Measurements from ENCODE around the gene DENND6B. TPM values are rescaled to one million over a fixed set of nuclear protein-coding genes. Genes with fewer than 3 reads are reported as not detected.

The DENND6B gene
- total RNA-seq, 1 donor from 2014 or later = 32.1 TPM

DNA sequence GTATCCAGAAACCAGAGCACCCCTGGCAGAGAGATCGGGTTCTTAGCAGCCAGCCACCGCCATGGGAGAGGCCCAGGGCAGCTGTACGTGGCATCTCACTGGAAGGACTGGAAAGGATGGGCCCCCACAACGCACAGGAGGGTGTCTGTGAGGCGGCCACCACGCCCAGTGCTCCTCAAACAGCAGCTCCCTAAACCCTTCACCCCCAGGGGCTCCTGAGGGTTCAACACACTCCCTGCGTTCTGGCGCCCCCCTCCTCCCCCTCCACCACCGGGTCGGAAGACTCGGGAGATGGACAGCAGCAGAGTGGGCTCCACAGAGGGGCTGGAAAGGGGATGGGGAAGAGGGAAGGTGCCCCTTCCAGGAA lies 66.4 kb downstream of the DENND6B start:
- no peak for DNase-seq
- TF ChIP-seq, protein P1, sequence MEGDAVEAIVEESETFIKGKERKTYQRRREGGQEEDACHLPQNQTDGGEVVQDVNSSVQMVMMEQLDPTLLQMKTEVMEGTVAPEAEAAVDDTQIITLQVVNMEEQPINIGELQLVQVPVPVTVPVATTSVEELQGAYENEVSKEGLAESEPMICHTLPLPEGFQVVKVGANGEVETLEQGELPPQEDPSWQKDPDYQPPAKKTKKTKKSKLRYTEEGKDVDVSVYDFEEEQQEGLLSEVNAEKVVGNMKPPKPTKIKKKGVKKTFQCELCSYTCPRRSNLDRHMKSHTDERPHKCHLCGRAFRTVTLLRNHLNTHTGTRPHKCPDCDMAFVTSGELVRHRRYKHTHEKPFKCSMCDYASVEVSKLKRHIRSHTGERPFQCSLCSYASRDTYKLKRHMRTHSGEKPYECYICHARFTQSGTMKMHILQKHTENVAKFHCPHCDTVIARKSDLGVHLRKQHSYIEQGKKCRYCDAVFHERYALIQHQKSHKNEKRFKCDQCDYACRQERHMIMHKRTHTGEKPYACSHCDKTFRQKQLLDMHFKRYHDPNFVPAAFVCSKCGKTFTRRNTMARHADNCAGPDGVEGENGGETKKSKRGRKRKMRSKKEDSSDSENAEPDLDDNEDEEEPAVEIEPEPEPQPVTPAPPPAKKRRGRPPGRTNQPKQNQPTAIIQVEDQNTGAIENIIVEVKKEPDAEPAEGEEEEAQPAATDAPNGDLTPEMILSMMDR (IDR thresholded peaks at IDR 0.05; ENCODE audit: partially characterized antibody, unreplicated experiment) = no peak
- Mint-ChIP-seq H3K9me3 (ENCODE audit: unreplicated experiment) (no peaks in the 10 kb centered on the region), H3K27me3 (ENCODE audit: unreplicated experiment) (peaks cover 10% of the 10 kb centered on the region), H3K36me3 (ENCODE audit: unreplicated experiment) (no peaks in the 10 kb centered on the region), H3K27ac (ENCODE audit: unreplicated experiment) (no peak overlapping the region), H3K4me3 (ENCODE audit: unreplicated experiment) (peak overlapping the region; percentile 76), H3K4me1 (ENCODE audit: low read depth, unreplicated experiment) (no peaks in the 10 kb centered on the region)

DNA sequence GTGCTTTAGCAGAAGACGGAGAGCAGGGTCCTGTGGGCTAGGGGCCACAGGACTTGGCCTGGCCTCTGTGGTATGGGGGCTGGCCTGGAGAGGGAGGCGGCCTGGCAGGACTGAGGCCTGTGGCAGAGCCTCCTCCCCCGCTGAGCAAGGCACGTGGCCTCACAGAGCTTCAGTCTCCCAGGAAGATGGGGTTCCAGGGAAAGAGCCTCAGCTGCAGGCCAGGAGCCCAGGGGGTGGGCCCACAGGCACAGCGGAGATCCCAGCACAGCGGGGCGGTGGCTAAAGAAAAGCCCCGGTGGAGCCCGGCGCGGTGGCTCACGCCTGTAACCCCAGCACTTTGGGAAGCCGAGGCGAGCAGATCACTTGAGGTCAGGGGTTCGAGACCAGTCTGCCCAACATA lies 67.5 kb downstream of the DENND6B start:
- Mint-ChIP-seq H3K4me1 (ENCODE audit: low read depth, unreplicated experiment) (no peaks in the 10 kb centered on the region), H3K36me3 (ENCODE audit: unreplicated experiment) (no peaks in the 10 kb centered on the region), H3K9me3 (ENCODE audit: unreplicated experiment) (peaks cover 2% of the 10 kb centered on the region), H3K4me3 (ENCODE audit: unreplicated experiment) (no peak overlapping the region), H3K27me3 (ENCODE audit: unreplicated experiment) (peaks cover 12% of the 10 kb centered on the region), H3K27ac (ENCODE audit: unreplicated experiment) (no peak overlapping the region)
- no peak for DNase-seq
- TF ChIP-seq, protein P1 (IDR thresholded peaks at IDR 0.05; ENCODE audit: partially characterized antibody, unreplicated experiment) = no peak

Other genes with a start within 250 kb of the DENND6B start
- gene MLC1, start 241.6 kb downstream of the DENND6B start, total RNA-seq (ENCODE audit: unreplicated experiment) = not detected
- gene MOV10L1, start 237.0 kb downstream of the DENND6B start, total RNA-seq (ENCODE audit: unreplicated experiment) = 0.34 TPM
- gene PANX2, start 156.3 kb downstream of the DENND6B start, total RNA-seq (ENCODE audit: unreplicated experiment) = 1.8 TPM
- 31.3 TPM for gene TRABD, start 141.1 kb downstream of the DENND6B start, total RNA-seq (ENCODE audit: unreplicated experiment)
- gene SELENOO, start 126.0 kb downstream of the DENND6B start, total RNA-seq (ENCODE audit: unreplicated experiment) = 23.9 TPM
- 51.0 TPM for gene TUBGCP6, start 82.0 kb downstream of the DENND6B start, total RNA-seq (ENCODE audit: unreplicated experiment)
- 88.2 TPM for gene HDAC10, start 75.7 kb downstream of the DENND6B start, total RNA-seq (ENCODE audit: unreplicated experiment)
- gene MAPK12, start 65.3 kb downstream of the DENND6B start, total RNA-seq (ENCODE audit: unreplicated experiment) = 88.5 TPM
- 131 TPM for gene MAPK11, start 56.6 kb downstream of the DENND6B start, total RNA-seq (ENCODE audit: unreplicated experiment)
- 95.2 TPM for gene PLXNB2, start 19.4 kb downstream of the DENND6B start, total RNA-seq (ENCODE audit: unreplicated experiment)
- 122 TPM for gene PPP6R2, start 16.3 kb upstream of the DENND6B start, total RNA-seq (ENCODE audit: unreplicated experiment)
- gene SBF1, start 148.0 kb upstream of the DENND6B start, total RNA-seq (ENCODE audit: unreplicated experiment) = 206 TPM
- gene ADM2, start 154.5 kb upstream of the DENND6B start, total RNA-seq (ENCODE audit: unreplicated experiment) = 37.6 TPM
- gene MIOX, start 159.8 kb upstream of the DENND6B start, total RNA-seq (ENCODE audit: unreplicated experiment) = 4.0 TPM
- 62.2 TPM for gene LMF2, start 180.7 kb upstream of the DENND6B start, total RNA-seq (ENCODE audit: unreplicated experiment)
- 52.9 TPM for gene NCAPH2, start 181.2 kb upstream of the DENND6B start, total RNA-seq (ENCODE audit: unreplicated experiment)
- gene SCO2, start 198.6 kb upstream of the DENND6B start, total RNA-seq (ENCODE audit: unreplicated experiment) = 4.8 TPM
- gene TYMP, start 203.0 kb upstream of the DENND6B start, total RNA-seq (ENCODE audit: unreplicated experiment) = 1.2 TPM
- 0.12 TPM for gene KLHDC7B, start 218.9 kb upstream of the DENND6B start, total RNA-seq (ENCODE audit: unreplicated experiment)
- gene SYCE3, start 235.9 kb upstream of the DENND6B start, total RNA-seq (ENCODE audit: unreplicated experiment) = not detected